HFFc6 (cell line): ENCODE measurements around the gene MALT1. TPM values are rescaled to one million over a fixed set of nuclear protein-coding genes. Genes with fewer than 3 reads are reported as not detected.
"Not testable (repeated sequence)": the region's sequence is repeated elsewhere in the genome, so short reads cannot be mapped to it uniquely, and the experiment has no call there.

Experiments used
- DNase-seq: peaks from one replicate; pipeline ENCODE4 v3.0.0-alpha.2; 2018
- H3K27ac Mint-ChIP-seq: 2 replicates; pipeline ENCODE4 v1.8.0; 2020; ENCODE audit warnings: mild to moderate bottlenecking, mixed read lengths
- H3K27me3 Mint-ChIP-seq: 2 replicates; pipeline ENCODE4 v1.8.0; 2021; ENCODE audit warnings: mild to moderate bottlenecking, moderate library complexity, mixed read lengths; ENCODE audit not compliant: insufficient read depth
- H3K36me3 Mint-ChIP-seq: 2 replicates; pipeline ENCODE4 v1.8.0; 2021; ENCODE audit warnings: low read depth, mixed read lengths
- H3K4me1 Mint-ChIP-seq: 2 replicates; pipeline ENCODE4 v1.8.0; 2020; ENCODE audit warnings: low read depth, mixed read lengths
- H3K4me3 Mint-ChIP-seq: 2 replicates; pipeline ENCODE4 v1.8.0; 2020; ENCODE audit warnings: mild to moderate bottlenecking, moderate library complexity, mixed read lengths
- H3K9me3 Mint-ChIP-seq: 2 replicates; pipeline ENCODE4 v1.8.0; 2020; ENCODE audit warnings: mild to moderate bottlenecking, mixed read lengths
- CTCF ChIP-seq: fragments of 200-600 bp; sonication (generic); IDR thresholded peaks from 2 replicates; pipeline ENCODE4 v1.5.0; 2021; ENCODE audit warnings: antibody characterized with exemption, mild to moderate bottlenecking
- total RNA-seq, 6 experiments: library from RNA; stranded (reverse); fragmentation: NEBNext Ultra II Directional; extraction: Animal tissue kit (Norgen Biotek cat#: 25700); gene quantifications; 2 replicates in 1 of 6; 3 replicates in 5 of 6; pipeline ENCODE4 v1.2.3, GENCODE V29; 2021

The MALT1 gene
- total RNA-seq, 6 experiments from 2014 or later = 19.9 to 25.6 (median 22.4) TPM

- TF ChIP-seq CTCF = no peak
- H3K27me3 Mint-ChIP-seq = no peaks in the 10 kb centered on the region
These were observed 32.0 kb upstream of the MALT1 start for GRCh38 chr18:58639237-58639636.

GRCh38 chr18:58639751-58640427 lies 31.4 kb upstream of the MALT1 start:
- peaks cover 15% of the 10 kb centered on the region for H3K4me1 Mint-ChIP-seq
- no peaks in the 10 kb centered on the region for H3K36me3 Mint-ChIP-seq
- TF ChIP-seq CTCF = no peak
- no peaks in the 10 kb centered on the region for H3K9me3 Mint-ChIP-seq
- no peak overlapping the region; the same call in 1 of the 2 replicates for H3K27ac Mint-ChIP-seq
- no peaks in the 10 kb centered on the region for H3K27me3 Mint-ChIP-seq
- H3K4me3 Mint-ChIP-seq = peak overlapping the region; percentile 62
- DNase-seq = peak; percentile 91

More at GRCh38 chr18:58639237-58639636, 32.0 kb upstream of the MALT1 start:
- Mint-ChIP-seq H3K9me3 (no peaks in the 10 kb centered on the region), H3K27ac (no peak overlapping the region; the same call in 1 of the 2 replicates), H3K36me3 (no peaks in the 10 kb centered on the region), H3K4me3 (peak overlapping the region; percentile 62; the same call in 1 of the 2 replicates), H3K4me1 (peaks cover 22% of the 10 kb centered on the region)
- DNase-seq = no peak

- no peak for TF ChIP-seq CTCF
- DNase-seq = no peak
- Mint-ChIP-seq H3K9me3 (peaks cover under 1% of the 10 kb centered on the region), H3K27ac (no peak overlapping the region), H3K27me3 (no peaks in the 10 kb centered on the region; the same call in 1 of the 2 replicates), H3K36me3 (peaks cover under 1% of the 10 kb centered on the region), H3K4me1 (peaks cover 10% of the 10 kb centered on the region), H3K4me3 (no peak overlapping the region)
These were observed 30.8 kb upstream of the MALT1 start for GRCh38 chr18:58640428-58640805.

GRCh38 chr18:58640891-58641610 lies 30.2 kb upstream of the MALT1 start:
- DNase-seq = no peak
- H3K9me3 Mint-ChIP-seq = peaks cover 5% of the 10 kb centered on the region
- peaks cover 3% of the 10 kb centered on the region for H3K4me1 Mint-ChIP-seq
- no peak overlapping the region for H3K4me3 Mint-ChIP-seq
- H3K27ac Mint-ChIP-seq = no peak overlapping the region
- TF ChIP-seq CTCF = no peak
- H3K27me3 Mint-ChIP-seq = no peaks in the 10 kb centered on the region; the same call in none of the 2 replicates
- H3K36me3 Mint-ChIP-seq = peaks cover 6% of the 10 kb centered on the region

- not testable (repeated sequence) for DNase-seq, H3K4me1 Mint-ChIP-seq, H3K9me3 Mint-ChIP-seq, H3K4me3 Mint-ChIP-seq, H3K27me3 Mint-ChIP-seq, H3K36me3 Mint-ChIP-seq, H3K27ac Mint-ChIP-seq
These were observed 27.7 kb upstream of the MALT1 start for GRCh38 chr18:58643557-58643956.

- Mint-ChIP-seq H3K4me1 (peaks cover 4% of the 10 kb centered on the region; the same call in 1 of the 2 replicates), H3K27me3 (no peaks in the 10 kb centered on the region; the same call in none of the 2 replicates), H3K27ac (no peak overlapping the region), H3K36me3 (peaks cover 6% of the 10 kb centered on the region), H3K9me3 (peaks cover 5% of the 10 kb centered on the region), H3K4me3 (no peak overlapping the region)
- TF ChIP-seq CTCF = no peak
- peak; percentile 87 for DNase-seq
These were observed 25.9 kb upstream of the MALT1 start for GRCh38 chr18:58645398-58645797.
